ENCODE data around the gene SYN1. TPM values are rescaled to one million over a fixed set of nuclear protein-coding genes. Genes with fewer than 3 reads are reported as not detected.

The SYN1 gene
- polyA plus RNA-seq, 2 donors, result 0.08 to 0.14 TPM

DNA sequence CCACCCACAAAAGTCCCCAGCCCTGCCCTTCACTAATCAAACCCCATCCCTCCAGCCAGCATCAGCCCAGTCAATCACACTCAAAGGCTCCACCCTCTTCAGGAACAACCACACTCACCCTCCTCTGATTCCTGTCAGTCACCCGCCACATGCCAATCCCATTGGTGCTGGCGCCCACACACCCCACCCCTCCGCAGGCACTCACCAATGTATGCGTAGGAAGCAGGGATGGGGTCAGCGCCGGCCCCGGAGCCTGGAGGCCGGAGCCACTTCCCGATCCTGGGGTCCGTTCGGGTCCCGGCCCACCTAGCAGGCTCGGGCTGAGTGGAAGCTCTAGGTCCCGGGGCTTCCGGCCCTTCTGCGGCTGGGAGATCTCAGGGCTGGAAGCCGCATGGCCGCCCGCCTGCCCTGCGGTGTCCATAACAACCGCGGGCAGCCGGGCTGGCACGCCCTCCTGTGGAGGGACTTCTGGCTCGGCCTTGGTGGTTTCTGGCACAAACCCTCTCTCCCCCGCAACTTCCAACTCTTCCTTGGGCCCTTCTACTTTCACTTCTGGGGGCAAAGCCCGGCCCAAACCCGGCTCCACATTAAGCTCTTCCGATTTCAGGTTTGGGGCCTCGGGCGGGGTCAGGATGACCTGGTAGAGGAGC lies 18.0 kb upstream of the SYN1 start:
- Histone ChIP-seq H3K27ac (ENCODE audit: low read depth in 2 of 2, low read length in 1 of 2) (no peak overlapping the region), H3K9me3 (ENCODE audit: control insufficient read depth in 2 of 2, insufficient read depth in 1 of 2, low read depth in 1 of 2, low read length in 1 of 2) (no peaks in the 10 kb centered on the region), H3K4me3 (ENCODE audit: low read depth in 1 of 2, low read length in 2 of 2) (no peak overlapping the region), H3K36me3 (ENCODE audit: control insufficient read depth in 2 of 2, insufficient read depth in 2 of 2, low read length in 1 of 2) (peaks cover 0 to 21% of the 10 kb centered on the region in 2 donors), H3K4me1 (ENCODE audit: control insufficient read depth in 2 of 2, insufficient read depth in 2 of 2, low read length in 1 of 2) (no peaks in the 10 kb centered on the region), H3K27me3 (ENCODE audit: control insufficient read depth in 1 of 2, insufficient read depth in 2 of 2, low read length in 2 of 2) (no peaks in the 10 kb centered on the region)
- WGBS, 2 donors, result 65 to 66% methylated on average over 31 of the region's 31 CpGs

DNA sequence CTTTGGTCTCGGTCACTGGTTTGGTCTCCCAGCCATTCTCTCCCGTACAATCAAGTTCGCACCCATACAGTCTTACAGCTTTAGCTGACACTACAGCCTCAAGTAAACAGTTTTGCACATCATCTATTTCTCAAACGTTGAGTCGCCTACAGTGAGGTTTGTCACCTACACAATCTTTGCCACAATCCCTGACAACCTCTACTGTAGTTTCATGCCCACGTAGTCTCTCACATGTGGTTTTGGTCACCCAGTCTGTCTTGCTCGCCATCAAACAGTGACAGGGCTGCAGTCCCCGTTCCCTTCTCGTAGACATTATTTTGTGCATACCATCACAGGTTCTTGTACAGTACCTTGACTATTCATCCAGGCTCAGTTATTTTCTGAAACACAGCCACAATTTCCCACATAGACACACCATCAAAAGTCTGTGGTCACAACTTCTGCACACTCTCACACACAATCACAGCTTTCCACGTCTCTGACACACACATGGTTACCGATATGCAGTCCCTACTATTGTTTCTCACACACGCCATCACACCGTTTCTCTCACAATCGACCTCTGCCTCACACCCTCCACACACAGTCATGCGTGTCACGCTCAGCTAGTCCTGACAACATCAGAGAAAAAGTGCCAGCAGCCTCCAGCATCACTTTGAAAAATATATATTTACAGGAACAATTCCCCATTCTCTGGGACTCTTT lies 15.4 kb upstream of the SYN1 start:
- no peaks in the 10 kb centered on the region for H3K27me3 ChIP-seq (ENCODE audit: control insufficient read depth in 1 of 2, insufficient read depth in 2 of 2, low read length in 2 of 2)
- no peak overlapping the region for H3K27ac ChIP-seq (ENCODE audit: low read depth in 2 of 2, low read length in 1 of 2)
- H3K4me3 ChIP-seq (ENCODE audit: low read depth in 1 of 2, low read length in 2 of 2), result no peak overlapping the region
- no peaks in the 10 kb centered on the region for H3K4me1 ChIP-seq (ENCODE audit: control insufficient read depth in 2 of 2, insufficient read depth in 2 of 2, low read length in 1 of 2)
- no peaks in the 10 kb centered on the region for H3K9me3 ChIP-seq (ENCODE audit: control insufficient read depth in 2 of 2, insufficient read depth in 1 of 2, low read depth in 1 of 2, low read length in 1 of 2)
- 82 to 84% methylated on average over 16 of the region's 16 CpGs for WGBS, 2 donors
- H3K36me3 ChIP-seq (ENCODE audit: control insufficient read depth in 2 of 2, insufficient read depth in 2 of 2, low read length in 1 of 2), result peaks cover 0 to 21% of the 10 kb centered on the region in 2 donors

DNA sequence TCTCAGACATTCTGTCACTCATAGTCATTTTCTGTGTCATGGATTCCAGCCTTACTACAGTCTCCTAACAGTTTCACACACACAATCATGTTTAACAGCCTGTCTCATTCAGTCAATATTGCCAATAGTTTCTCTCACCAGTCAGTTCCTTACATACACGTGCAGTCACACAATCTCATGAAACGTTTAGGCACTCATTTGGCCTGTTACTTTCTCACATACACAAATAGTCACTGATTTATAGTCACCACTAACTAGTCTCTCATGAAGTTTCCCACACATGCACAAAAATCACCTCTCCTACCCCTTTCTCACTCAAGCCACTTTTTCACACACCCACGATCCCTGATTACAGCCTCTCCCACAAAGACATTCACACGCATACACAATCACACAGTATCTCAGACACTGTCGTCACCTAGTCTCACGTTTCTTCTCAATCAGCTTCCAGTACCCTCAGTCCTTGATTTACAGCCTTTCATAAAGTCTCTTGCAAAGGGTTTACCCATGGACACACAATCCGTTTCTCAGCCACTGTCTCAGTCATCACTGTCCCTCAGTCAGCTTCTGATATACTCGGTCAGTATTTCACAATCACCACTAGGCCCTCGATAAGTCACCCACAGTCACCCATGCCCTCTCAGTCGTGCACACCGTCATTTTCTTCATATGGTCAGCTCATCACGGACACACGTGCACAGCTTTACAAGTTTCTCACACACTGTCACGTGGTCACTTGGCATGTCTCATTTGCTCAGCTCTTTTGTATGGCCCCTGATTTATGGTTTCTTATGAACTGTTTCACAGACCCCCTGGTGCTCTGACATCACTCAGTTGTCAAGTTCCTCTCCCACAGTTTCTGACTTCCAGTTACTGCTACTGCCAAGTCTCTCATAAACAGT lies 14.3 kb upstream of the SYN1 start:
- WGBS, 2 donors, result 72 to 79% methylated on average over 14 of the region's 14 CpGs
- Histone ChIP-seq H3K27ac (ENCODE audit: low read depth in 2 of 2, low read length in 1 of 2) (no peak overlapping the region), H3K4me3 (ENCODE audit: low read depth in 1 of 2, low read length in 2 of 2) (no peak overlapping the region), H3K27me3 (ENCODE audit: control insufficient read depth in 1 of 2, insufficient read depth in 2 of 2, low read length in 2 of 2) (no peaks in the 10 kb centered on the region), H3K36me3 (ENCODE audit: control insufficient read depth in 2 of 2, insufficient read depth in 2 of 2, low read length in 1 of 2) (peaks cover 0 to 20% of the 10 kb centered on the region in 2 donors), H3K4me1 (ENCODE audit: control insufficient read depth in 2 of 2, insufficient read depth in 2 of 2, low read length in 1 of 2) (no peaks in the 10 kb centered on the region), H3K9me3 (ENCODE audit: control insufficient read depth in 2 of 2, insufficient read depth in 1 of 2, low read depth in 1 of 2, low read length in 1 of 2) (no peaks in the 10 kb centered on the region)

DNA sequence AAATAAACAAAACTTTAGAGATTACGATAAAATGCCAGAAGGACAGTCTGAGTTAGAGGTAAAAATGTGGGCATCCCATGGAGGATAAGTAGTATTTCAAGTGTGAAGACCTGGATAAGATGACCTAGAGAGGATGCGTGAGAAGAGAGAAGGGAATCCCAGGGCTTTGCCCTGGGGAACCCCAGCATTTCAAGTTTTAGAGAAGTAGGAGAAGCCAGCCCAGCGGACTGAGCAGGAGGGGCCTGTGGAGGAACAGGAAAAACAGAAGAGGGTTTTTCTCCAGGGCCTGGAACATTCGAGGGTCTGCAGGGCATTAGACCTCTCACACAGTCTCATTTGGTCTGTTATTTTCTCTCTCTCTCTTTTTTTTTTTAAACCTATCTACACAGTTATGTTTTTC lies 13.0 kb upstream of the SYN1 start:
- H3K4me3 ChIP-seq (ENCODE audit: low read depth in 1 of 2, low read length in 2 of 2), result no peak overlapping the region
- peaks cover 0 to 15% of the 10 kb centered on the region in 2 donors for H3K36me3 ChIP-seq (ENCODE audit: control insufficient read depth in 2 of 2, insufficient read depth in 2 of 2, low read length in 1 of 2)
- H3K9me3 ChIP-seq (ENCODE audit: control insufficient read depth in 2 of 2, insufficient read depth in 1 of 2, low read depth in 1 of 2, low read length in 1 of 2), result no peaks in the 10 kb centered on the region
- H3K27me3 ChIP-seq (ENCODE audit: control insufficient read depth in 1 of 2, insufficient read depth in 2 of 2, low read length in 2 of 2), result no peaks in the 10 kb centered on the region
- no peak overlapping the region for H3K27ac ChIP-seq (ENCODE audit: low read depth in 2 of 2, low read length in 1 of 2)
- H3K4me1 ChIP-seq (ENCODE audit: control insufficient read depth in 2 of 2, insufficient read depth in 2 of 2, low read length in 1 of 2), result no peaks in the 10 kb centered on the region
- WGBS, 2 donors, result 65 to 67% methylated on average over 4 of the region's 4 CpGs

DNA sequence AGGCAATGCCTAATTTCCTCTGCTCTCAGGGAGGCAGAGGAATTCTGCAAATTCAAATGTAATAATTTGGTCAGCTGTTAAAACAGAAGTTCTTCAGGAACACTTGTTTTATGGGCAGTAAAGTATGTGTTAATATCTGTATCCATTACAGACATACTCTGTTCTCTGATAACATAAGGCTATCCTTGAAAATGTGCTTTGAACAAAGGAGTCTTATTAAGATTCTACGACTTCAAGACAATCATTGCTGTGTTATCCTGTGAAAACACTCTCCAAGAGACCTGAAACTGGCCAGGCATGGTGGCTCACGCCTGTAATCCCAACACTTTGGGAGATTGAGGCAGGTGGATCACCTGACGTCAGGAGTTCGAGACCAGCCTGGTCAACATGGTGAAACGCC lies 12.0 kb upstream of the SYN1 start:
- Histone ChIP-seq H3K4me3 (ENCODE audit: low read depth in 1 of 2, low read length in 2 of 2) (no peak overlapping the region), H3K36me3 (ENCODE audit: control insufficient read depth in 2 of 2, insufficient read depth in 2 of 2, low read length in 1 of 2) (peaks cover 0 to 13% of the 10 kb centered on the region in 2 donors), H3K4me1 (ENCODE audit: control insufficient read depth in 2 of 2, insufficient read depth in 2 of 2, low read length in 1 of 2) (no peaks in the 10 kb centered on the region), H3K27ac (ENCODE audit: low read depth in 2 of 2, low read length in 1 of 2) (no peak overlapping the region), H3K9me3 (ENCODE audit: control insufficient read depth in 2 of 2, insufficient read depth in 1 of 2, low read depth in 1 of 2, low read length in 1 of 2) (no peaks in the 10 kb centered on the region), H3K27me3 (ENCODE audit: control insufficient read depth in 1 of 2, insufficient read depth in 2 of 2, low read length in 2 of 2) (no peaks in the 10 kb centered on the region)
- WGBS, 2 donors, result 85 to 91% methylated on average over 5 of the region's 5 CpGs

DNA sequence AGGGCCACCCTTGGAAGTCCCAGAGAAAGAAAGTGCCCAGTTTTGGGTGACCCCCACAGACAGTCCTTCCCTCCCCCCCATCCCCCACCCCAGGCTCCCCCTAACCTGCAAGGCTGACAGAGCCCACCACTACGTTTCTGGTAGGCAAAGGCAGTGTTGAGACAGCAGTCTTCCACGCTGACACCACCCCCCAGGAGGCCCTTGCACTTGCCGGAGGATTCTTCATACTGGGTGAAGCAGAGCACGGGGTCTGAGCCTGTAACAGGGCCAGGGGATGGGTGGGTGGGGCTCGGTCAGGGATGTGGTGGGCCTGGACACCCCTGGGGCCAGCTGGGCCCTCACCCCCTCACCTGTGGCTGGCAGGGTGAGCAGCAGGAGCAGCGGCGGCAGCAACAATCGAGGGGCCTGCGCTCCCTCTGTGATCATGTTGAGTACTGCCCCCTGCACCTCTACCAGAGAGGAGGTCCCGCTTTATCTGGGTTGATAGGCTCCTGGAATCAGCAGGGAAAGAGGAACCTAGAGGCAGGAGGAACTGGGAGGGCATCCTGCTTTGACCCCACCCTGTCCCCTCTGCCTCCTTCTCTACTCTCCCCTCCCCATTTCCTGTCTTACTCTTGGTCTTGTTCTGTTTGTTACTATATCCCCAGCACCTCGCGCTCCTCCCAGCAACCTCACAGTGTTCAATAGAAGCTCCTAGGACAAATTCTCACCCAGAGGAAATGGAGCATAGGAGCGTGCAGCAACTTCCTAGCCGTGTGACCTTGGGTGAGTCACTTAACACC lies 10.0 kb upstream of the SYN1 start, which contains the start of gene CFP:
CFP (minus strand) TSS at position 512 of the 782 bp plus-strand sequence; CDS start at position 426, 86 bp downstream.
- H3K36me3 ChIP-seq (ENCODE audit: control insufficient read depth in 2 of 2, insufficient read depth in 2 of 2, low read length in 1 of 2), result peaks cover 0 to 5% of the 10 kb centered on the region in 2 donors
- H3K4me3 ChIP-seq (ENCODE audit: low read depth in 1 of 2, low read length in 2 of 2), result no peak within 1 kb of the TSS
- H3K27me3 ChIP-seq (ENCODE audit: control insufficient read depth in 1 of 2, insufficient read depth in 2 of 2, low read length in 2 of 2), result no peaks in the 10 kb centered on the region
- H3K9me3 ChIP-seq (ENCODE audit: control insufficient read depth in 2 of 2, insufficient read depth in 1 of 2, low read depth in 1 of 2, low read length in 1 of 2), result no peaks in the 10 kb centered on the region
- H3K4me1 ChIP-seq (ENCODE audit: control insufficient read depth in 2 of 2, insufficient read depth in 2 of 2, low read length in 1 of 2), result no peaks in the 10 kb centered on the region
- 51 to 60% methylated on average over 14 of the region's 14 CpGs for WGBS, 2 donors
- no peak within 1 kb of the TSS for H3K27ac ChIP-seq (ENCODE audit: low read depth in 2 of 2, low read length in 1 of 2)

DNA sequence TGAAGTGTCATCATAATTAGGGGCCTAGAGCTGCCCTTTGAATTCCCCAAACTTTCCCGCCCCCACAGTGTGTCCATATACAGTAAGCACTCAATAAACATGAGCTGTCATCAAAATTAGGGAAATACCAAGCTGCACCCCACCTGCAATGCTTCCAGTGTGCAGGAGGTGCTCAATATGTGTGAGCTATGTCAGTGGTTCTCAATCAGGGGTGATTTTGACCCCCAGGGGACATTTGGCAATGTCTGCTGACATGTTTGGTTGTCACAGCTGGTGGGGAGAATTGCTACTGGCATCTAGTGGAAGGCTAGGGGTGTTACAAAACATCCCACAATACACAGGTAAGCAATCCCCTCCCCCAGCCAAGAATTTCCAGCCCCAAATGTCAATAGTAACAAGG lies 9.3 kb upstream of the SYN1 start:
- WGBS, 2 donors, result 60 to 100% methylated on average over 1 of the region's 1 CpG
- no peaks in the 10 kb centered on the region for H3K4me1 ChIP-seq (ENCODE audit: control insufficient read depth in 2 of 2, insufficient read depth in 2 of 2, low read length in 1 of 2)
- H3K27me3 ChIP-seq (ENCODE audit: control insufficient read depth in 1 of 2, insufficient read depth in 2 of 2, low read length in 2 of 2), result no peaks in the 10 kb centered on the region
- H3K4me3 ChIP-seq (ENCODE audit: low read depth in 1 of 2, low read length in 2 of 2), result no peak overlapping the region
- no peaks in the 10 kb centered on the region for H3K36me3 ChIP-seq (ENCODE audit: control insufficient read depth in 2 of 2, insufficient read depth in 2 of 2, low read length in 1 of 2)
- no peak overlapping the region for H3K27ac ChIP-seq (ENCODE audit: low read depth in 2 of 2, low read length in 1 of 2)
- no peaks in the 10 kb centered on the region for H3K9me3 ChIP-seq (ENCODE audit: control insufficient read depth in 2 of 2, insufficient read depth in 1 of 2, low read depth in 1 of 2, low read length in 1 of 2)

DNA sequence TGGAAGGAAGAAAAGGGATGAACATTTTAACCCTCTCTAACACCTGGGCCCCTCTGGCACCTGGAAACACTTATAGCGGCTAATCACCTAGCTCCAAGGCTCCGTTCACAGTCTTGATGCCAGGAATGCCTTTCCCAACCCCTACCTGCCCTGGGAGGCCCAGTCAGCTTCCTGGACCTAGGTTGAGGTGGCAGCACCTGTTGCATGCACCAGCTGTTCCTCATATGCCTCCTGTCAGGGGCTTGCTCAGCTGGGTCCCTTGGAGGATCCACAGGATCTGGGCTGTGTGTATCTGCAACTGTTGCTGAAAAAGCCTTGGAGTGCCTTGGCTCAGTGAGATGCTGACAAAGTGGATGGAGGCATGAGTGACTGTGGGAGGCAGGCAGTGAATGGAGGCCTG lies 5.7 kb upstream of the SYN1 start:
- H3K4me3 ChIP-seq (ENCODE audit: low read depth in 1 of 2, low read length in 2 of 2), result no peak overlapping the region
- H3K27ac ChIP-seq (ENCODE audit: low read depth in 2 of 2, low read length in 1 of 2), result no peak overlapping the region
- H3K4me1 ChIP-seq (ENCODE audit: control insufficient read depth in 2 of 2, insufficient read depth in 2 of 2, low read length in 1 of 2), result no peaks in the 10 kb centered on the region
- no peaks in the 10 kb centered on the region for H3K36me3 ChIP-seq (ENCODE audit: control insufficient read depth in 2 of 2, insufficient read depth in 2 of 2, low read length in 1 of 2)
- no peaks in the 10 kb centered on the region for H3K27me3 ChIP-seq (ENCODE audit: control insufficient read depth in 1 of 2, insufficient read depth in 2 of 2, low read length in 2 of 2)
- no peaks in the 10 kb centered on the region for H3K9me3 ChIP-seq (ENCODE audit: control insufficient read depth in 2 of 2, insufficient read depth in 1 of 2, low read depth in 1 of 2, low read length in 1 of 2)
- WGBS, 2 donors, result 81 to 89% methylated on average over 2 of the region's 2 CpGs

DNA sequence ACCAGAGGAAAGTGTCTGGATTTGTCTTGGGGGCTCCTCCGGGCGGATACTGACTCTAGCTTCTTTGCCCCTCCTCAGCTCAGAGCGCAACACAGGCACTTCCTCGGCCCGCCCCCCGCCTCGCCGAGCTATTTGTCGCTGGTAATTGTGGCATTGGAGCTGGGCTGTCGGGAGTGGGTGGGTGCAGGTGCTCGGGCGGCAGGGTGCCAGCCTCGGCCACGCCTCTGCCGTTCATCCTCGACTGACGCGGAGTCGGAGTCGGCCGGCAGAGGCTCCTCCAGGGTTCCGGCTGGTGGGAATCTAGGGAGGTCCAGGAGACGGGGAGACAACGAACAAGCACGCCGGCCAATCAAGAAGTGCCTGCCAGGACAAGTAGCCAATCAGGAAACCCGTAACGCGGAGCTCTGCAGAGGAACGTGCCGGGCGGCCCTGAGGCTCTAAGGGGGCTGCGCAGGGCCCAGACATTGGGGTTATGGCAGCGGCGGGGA lies 3.9 kb upstream of the SYN1 start:
- 5 to 22% methylated on average over 35 of the region's 35 CpGs for WGBS, 2 donors

More for the DNA sequence above, 3.9 kb upstream of the SYN1 start:
- H3K36me3 ChIP-seq (ENCODE audit: control insufficient read depth in 2 of 2, insufficient read depth in 2 of 2, low read length in 1 of 2), result no peaks in the 10 kb centered on the region
- no peaks in the 10 kb centered on the region for H3K9me3 ChIP-seq (ENCODE audit: control insufficient read depth in 2 of 2, insufficient read depth in 1 of 2, low read depth in 1 of 2, low read length in 1 of 2)
- no peak overlapping the region for H3K27ac ChIP-seq (ENCODE audit: low read depth in 2 of 2, low read length in 1 of 2)
- H3K27me3 ChIP-seq (ENCODE audit: control insufficient read depth in 1 of 2, insufficient read depth in 2 of 2, low read length in 2 of 2), result no peaks in the 10 kb centered on the region
- H3K4me3 ChIP-seq (ENCODE audit: low read depth in 1 of 2, low read length in 2 of 2), result no peak overlapping the region
- peaks cover 0 to 3% of the 10 kb centered on the region in 2 donors for H3K4me1 ChIP-seq (ENCODE audit: control insufficient read depth in 2 of 2, insufficient read depth in 2 of 2, low read length in 1 of 2)

All from esophagus (tissue), 2 donors.